H9 (cell line): ENCODE data around the gene MGP. TPM values are rescaled to one million over a fixed set of nuclear protein-coding genes. Genes with fewer than 3 reads are reported as not detected.

Source experiments
- DNase-seq: peaks from one replicate; pipeline ENCODE4 v3.0.0-alpha.2; 2017
- H2AFZ ChIP-seq: one replicate; pipeline ENCODE4 v1.6.1; 2013; ENCODE audit warnings: mild to moderate bottlenecking, low read length, control low read depth, moderate library complexity
- H2AK5ac ChIP-seq: 2 replicates; pipeline ENCODE4 v1.6.1; 2013; ENCODE audit warnings: low read length, control low read depth, mixed read lengths; ENCODE audit not compliant: insufficient read length
- H2BK120ac ChIP-seq: one replicate; pipeline ENCODE4 v1.6.1; 2013; ENCODE audit warnings: low read depth, mild to moderate bottlenecking, low read length, control low read depth, inconsistent platforms; ENCODE audit not compliant: poor library complexity, severe bottlenecking
- H2BK12ac ChIP-seq: 2 replicates; pipeline ENCODE4 v1.6.1; 2013; ENCODE audit warnings: low read length, control low read depth, mixed read lengths, low read depth; ENCODE audit not compliant: insufficient read length
- H2BK15ac ChIP-seq: 2 replicates; pipeline ENCODE4 v1.6.1; 2013; ENCODE audit warnings: low read depth, low read length, control low read depth
- H2BK20ac ChIP-seq: one replicate; pipeline ENCODE4 v1.6.1; 2013; ENCODE audit warnings: low read depth, mild to moderate bottlenecking, low read length, control low read depth, inconsistent platforms; ENCODE audit not compliant: poor library complexity, severe bottlenecking
- H2BK5ac ChIP-seq: 2 replicates; pipeline ENCODE4 v1.6.1; 2013; ENCODE audit warnings: low read length, control low read depth, mixed read lengths; ENCODE audit not compliant: insufficient read length
- H3K14ac ChIP-seq: 2 replicates; pipeline ENCODE4 v1.6.1; 2013; ENCODE audit warnings: low read length, control low read depth; ENCODE audit not compliant: insufficient read depth
- H3K18ac ChIP-seq: 2 replicates; pipeline ENCODE4 v1.6.1; 2013; ENCODE audit warnings: low read depth, mild to moderate bottlenecking, mixed read lengths, low read length, control low read depth; ENCODE audit not compliant: insufficient read length
- H3K23ac ChIP-seq: 2 replicates; pipeline ENCODE4 v1.6.1; 2013; ENCODE audit warnings: low read length, control low read depth, mixed read lengths, low read depth; ENCODE audit not compliant: insufficient read length
- H3K23me2 ChIP-seq: 2 replicates; pipeline ENCODE4 v1.6.1; 2013; ENCODE audit warnings: low read depth, mild to moderate bottlenecking, mixed read lengths, low read length, control low read depth; ENCODE audit not compliant: insufficient read length, poor library complexity, severe bottlenecking
- H3K27ac ChIP-seq: 2 replicates; pipeline ENCODE4 v1.5.1; 2013; ENCODE audit warnings: low read length, control low read depth, mixed read lengths, low read depth; ENCODE audit not compliant: insufficient read length
- H3K27me3 ChIP-seq: 2 replicates; pipeline ENCODE4 v1.6.1; 2013; ENCODE audit warnings: low read length, control low read depth, inconsistent platforms; ENCODE audit not compliant: insufficient read depth
- H3K4ac ChIP-seq: 2 replicates; pipeline ENCODE4 v1.6.1; 2013; ENCODE audit warnings: low read depth, mild to moderate bottlenecking, control low read depth, inconsistent platforms, low read length, moderate library complexity
- H3K4me1 ChIP-seq: 2 replicates; pipeline ENCODE4 v1.6.1; 2013; ENCODE audit warnings: low read length, control low read depth, inconsistent platforms; ENCODE audit not compliant: insufficient read depth
- H3K4me2 ChIP-seq: 2 replicates; pipeline ENCODE4 v1.6.1; 2013; ENCODE audit warnings: low read length, control low read depth, mixed read lengths; ENCODE audit not compliant: insufficient read length, insufficient read depth
- H3K56ac ChIP-seq: 2 replicates; pipeline ENCODE4 v1.6.1; 2013; ENCODE audit warnings: low read depth, mild to moderate bottlenecking, mixed read lengths, low read length, control low read depth; ENCODE audit not compliant: insufficient read length
- H3K79me1 ChIP-seq: 2 replicates; pipeline ENCODE4 v1.6.1; 2013; ENCODE audit warnings: low read depth, mild to moderate bottlenecking, moderate library complexity, low read length, control low read depth, inconsistent platforms; ENCODE audit not compliant: insufficient read depth, poor library complexity, severe bottlenecking
- H3K79me2 ChIP-seq: 2 replicates; pipeline ENCODE4 v1.6.1; 2013; ENCODE audit warnings: low read length, control low read depth, inconsistent platforms; ENCODE audit not compliant: insufficient read depth
- H3K9ac ChIP-seq: 2 replicates; pipeline ENCODE4 v1.6.1; 2013; ENCODE audit warnings: low read length, control low read depth, mixed read lengths; ENCODE audit not compliant: insufficient read length; ENCODE audit errors: extremely low read depth
- H3K9me3 ChIP-seq: one replicate; pipeline ENCODE4 v1.6.1; 2013; ENCODE audit warnings: low read depth, low read length, inconsistent platforms; ENCODE audit not compliant: control insufficient read depth
- H3T11ph ChIP-seq: one replicate; pipeline ENCODE4 v1.6.1; 2013; ENCODE audit warnings: mild to moderate bottlenecking, low read length, control low read depth, inconsistent platforms
- H4K20me1 ChIP-seq: one replicate; pipeline ENCODE4 v1.6.1; 2013; ENCODE audit not compliant: control insufficient read depth, insufficient read length, insufficient read depth
- H4K5ac ChIP-seq: 2 replicates; pipeline ENCODE4 v1.6.1; 2013; ENCODE audit warnings: low read depth, mild to moderate bottlenecking, mixed read lengths, low read length, control low read depth; ENCODE audit not compliant: insufficient read length
- H4K8ac ChIP-seq: replicated peaks from 2 replicates; pipeline ENCODE4 v1.6.1; 2013; ENCODE audit warnings: low read length, control low read depth, mixed read lengths, low read depth; ENCODE audit not compliant: insufficient read length
- H4K91ac ChIP-seq: 2 replicates; pipeline ENCODE4 v1.6.1; 2013; ENCODE audit warnings: low read depth, mild to moderate bottlenecking, moderate library complexity, mixed read lengths, low read length, control low read depth; ENCODE audit not compliant: insufficient read length
- H3K27ac Mint-ChIP-seq, 3 experiments: 2 replicates in 2 of 3; 3 replicates in 1 of 3; pipeline ENCODE4 v1.8.0; 2020 to 2021; ENCODE audit warnings: mixed read lengths in 3 of 3, mild to moderate bottlenecking in 1 of 3, moderate library complexity in 1 of 3
- H3K27me3 Mint-ChIP-seq: 2 replicates; pipeline ENCODE4 v1.8.0; 2021; ENCODE audit warnings: low read depth, mild to moderate bottlenecking, moderate library complexity, mixed read lengths
- H3K36me3 Mint-ChIP-seq, 3 experiments: 2 replicates in 2 of 3; 3 replicates in 1 of 3; pipeline ENCODE4 v1.8.0; 2020 to 2021; ENCODE audit warnings: low read depth in 3 of 3, mixed read lengths in 3 of 3; ENCODE audit not compliant: insufficient read depth in 1 of 3
- H3K4me1 Mint-ChIP-seq, 2 experiments: 2 replicates each; pipeline ENCODE4 v1.8.0; 2020; ENCODE audit warnings: mixed read lengths in 2 of 2
- H3K4me3 Mint-ChIP-seq, 2 experiments: 2 replicates in 1 of 2; 3 replicates in 1 of 2; pipeline ENCODE4 v1.8.0; 2020 to 2021; ENCODE audit warnings: mild to moderate bottlenecking in 2 of 2, mixed read lengths in 2 of 2, moderate library complexity in 1 of 2
- H3K9me3 Mint-ChIP-seq, 2 experiments: 2 replicates in 1 of 2; 3 replicates in 1 of 2; pipeline ENCODE4 v1.8.0; 2020; ENCODE audit warnings: mild to moderate bottlenecking in 2 of 2, mixed read lengths in 2 of 2, moderate library complexity in 1 of 2
- WGBS: extraction: QIAGEN DNeasy Blood & Tissue Kit; methylation state at CpG from one replicate; pipeline ENCODE4 v1.1.7; 2013; ENCODE audit warnings: missing lambda C conversion rate, low lambda C conversion rate, mixed read lengths; ENCODE audit not compliant: insufficient read length; ENCODE audit errors: extremely low coverage; 5-methylcytosine and 5-hydroxymethylcytosine counted together
- total RNA-seq: library from RNA; stranded (reverse); gene quantifications from 2 replicates; pipeline ENCODE4 v1.2.1, GENCODE V29; 2021
- TF ChIP-seq, protein P1 (sequence below): fragments of 200-600 bp; sonication (generic); conservative IDR thresholded peaks from 3 replicates; pipeline ENCODE4 v1.8.0; 2021; ENCODE audit warnings: antibody characterized with exemption, mild to moderate bottlenecking

MGP gene
- total RNA-seq, 1 experiment from 2014 or later: not detected

DNA sequence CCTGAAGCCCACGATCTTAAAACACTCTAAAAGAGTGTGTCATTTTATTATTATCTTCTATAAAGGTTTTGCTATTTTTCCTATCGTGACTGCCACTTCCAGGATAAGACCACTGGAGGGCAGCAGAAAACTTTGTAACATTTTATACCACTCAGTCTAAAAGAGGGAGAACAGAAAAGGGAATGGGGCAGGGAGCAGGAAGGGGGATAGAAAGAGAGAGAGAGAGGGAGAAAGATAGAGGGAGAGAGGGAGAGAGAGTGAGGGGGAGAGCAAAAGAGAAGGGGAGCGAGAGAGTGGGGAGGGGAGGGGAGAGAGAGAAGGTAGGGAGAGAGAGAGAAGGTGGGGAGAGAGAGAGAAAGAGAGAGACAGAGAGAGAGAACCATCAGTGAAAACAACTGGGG is 40.3 kb downstream of the MGP start:
- DNase-seq: no peak

More for the DNA sequence above, 40.3 kb downstream of the MGP start:
- Histone ChIP-seq H3K79me1 (no peaks in the 10 kb centered on the region), H2BK5ac (no peak overlapping the region), H4K8ac (no peak overlapping the region), H3K4ac (no peak overlapping the region), H3K4me1 (no peaks in the 10 kb centered on the region), H3K23me2 (no peaks in the 10 kb centered on the region), H2BK12ac (no peak overlapping the region), H3K4me2 (no peak overlapping the region), H3K79me2 (no peaks in the 10 kb centered on the region), H3K27me3 (no peaks in the 10 kb centered on the region; the same call in 1 of the 2 replicates), H4K20me1 (no peaks in the 10 kb centered on the region), H4K5ac (no peak overlapping the region), H2BK15ac (no peak overlapping the region), H3K56ac (no peak overlapping the region), H2BK20ac (no peak overlapping the region), H3K9me3 (no peaks in the 10 kb centered on the region), H3K9ac (no peak overlapping the region), H3K27ac (no peak overlapping the region), H2BK120ac (no peak overlapping the region), H3T11ph (no peak overlapping the region), H3K23ac (no peak overlapping the region), H2AK5ac (no peak overlapping the region), H4K91ac (no peak overlapping the region), H3K18ac (no peak overlapping the region), H3K14ac (no peak overlapping the region), H2AFZ (no peak overlapping the region)
- Mint-ChIP-seq H3K27ac (no peak overlapping the region), H3K4me3 (no peak overlapping the region), H3K27me3 (no peaks in the 10 kb centered on the region), H3K36me3 (no peaks in the 10 kb centered on the region), H3K9me3 (no peaks in the 10 kb centered on the region), H3K4me1 (peaks cover 2 to 3% of the 10 kb centered on the region in 2 experiments; a peak in 1 of 4 replicates)
- no CpG with 5 or more reads among the region's 3 CpGs for WGBS
- TF ChIP-seq, protein P1, sequence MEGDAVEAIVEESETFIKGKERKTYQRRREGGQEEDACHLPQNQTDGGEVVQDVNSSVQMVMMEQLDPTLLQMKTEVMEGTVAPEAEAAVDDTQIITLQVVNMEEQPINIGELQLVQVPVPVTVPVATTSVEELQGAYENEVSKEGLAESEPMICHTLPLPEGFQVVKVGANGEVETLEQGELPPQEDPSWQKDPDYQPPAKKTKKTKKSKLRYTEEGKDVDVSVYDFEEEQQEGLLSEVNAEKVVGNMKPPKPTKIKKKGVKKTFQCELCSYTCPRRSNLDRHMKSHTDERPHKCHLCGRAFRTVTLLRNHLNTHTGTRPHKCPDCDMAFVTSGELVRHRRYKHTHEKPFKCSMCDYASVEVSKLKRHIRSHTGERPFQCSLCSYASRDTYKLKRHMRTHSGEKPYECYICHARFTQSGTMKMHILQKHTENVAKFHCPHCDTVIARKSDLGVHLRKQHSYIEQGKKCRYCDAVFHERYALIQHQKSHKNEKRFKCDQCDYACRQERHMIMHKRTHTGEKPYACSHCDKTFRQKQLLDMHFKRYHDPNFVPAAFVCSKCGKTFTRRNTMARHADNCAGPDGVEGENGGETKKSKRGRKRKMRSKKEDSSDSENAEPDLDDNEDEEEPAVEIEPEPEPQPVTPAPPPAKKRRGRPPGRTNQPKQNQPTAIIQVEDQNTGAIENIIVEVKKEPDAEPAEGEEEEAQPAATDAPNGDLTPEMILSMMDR: peak; percentile 82
